ENCODE data around the gene SNX25.
"Not testable (repeated sequence)": the region's sequence is repeated elsewhere in the genome, so short reads cannot be mapped to it uniquely, and the experiment has no call there.

Gene SNX25

DNA sequence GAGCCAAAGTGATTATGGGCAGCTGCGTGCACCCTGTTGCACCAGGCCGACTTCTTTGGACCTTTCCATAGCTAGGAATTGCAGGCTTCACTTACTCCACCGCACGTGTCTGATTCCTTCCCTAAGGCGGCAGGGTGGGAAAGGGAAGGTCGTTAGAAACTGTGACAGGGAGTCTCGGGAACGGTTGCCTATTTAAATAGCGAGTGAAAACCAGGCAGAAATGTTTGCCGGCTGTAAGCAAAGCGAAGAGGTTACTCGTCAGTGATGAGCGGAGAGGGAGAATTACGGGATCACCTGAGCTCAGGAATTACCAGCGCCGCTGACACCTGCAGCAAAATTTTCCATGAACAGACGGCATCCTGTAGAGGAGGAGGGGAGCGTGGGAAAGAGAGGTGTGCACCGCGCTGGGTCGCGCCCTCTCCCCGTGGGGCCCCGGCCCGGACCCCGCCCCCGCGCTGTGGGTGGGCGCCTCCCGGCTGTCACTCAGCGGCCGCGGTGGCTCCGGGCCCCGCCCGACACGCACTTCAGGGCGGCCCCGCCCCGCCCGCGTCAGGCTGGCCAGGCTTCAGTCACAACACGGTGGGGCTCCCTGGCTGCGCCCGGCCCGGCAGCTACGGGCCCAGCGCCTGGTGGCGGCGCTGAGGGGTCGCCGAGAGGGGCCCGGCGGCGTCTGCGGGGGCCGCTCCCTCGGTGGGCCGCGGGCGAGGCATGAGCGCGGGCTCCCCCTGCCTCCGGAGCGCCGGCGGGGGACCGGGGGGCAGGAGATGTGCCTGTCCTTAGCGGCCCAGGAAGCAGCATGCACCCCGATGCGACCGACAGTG, at the start of gene SNX25:
SNX25 (plus strand) TSS at position 568 of the 821 bp plus-strand sequence; CDS start at position 797, 229 bp downstream.
- DNase-seq, result peak; percentile 87

DNA sequence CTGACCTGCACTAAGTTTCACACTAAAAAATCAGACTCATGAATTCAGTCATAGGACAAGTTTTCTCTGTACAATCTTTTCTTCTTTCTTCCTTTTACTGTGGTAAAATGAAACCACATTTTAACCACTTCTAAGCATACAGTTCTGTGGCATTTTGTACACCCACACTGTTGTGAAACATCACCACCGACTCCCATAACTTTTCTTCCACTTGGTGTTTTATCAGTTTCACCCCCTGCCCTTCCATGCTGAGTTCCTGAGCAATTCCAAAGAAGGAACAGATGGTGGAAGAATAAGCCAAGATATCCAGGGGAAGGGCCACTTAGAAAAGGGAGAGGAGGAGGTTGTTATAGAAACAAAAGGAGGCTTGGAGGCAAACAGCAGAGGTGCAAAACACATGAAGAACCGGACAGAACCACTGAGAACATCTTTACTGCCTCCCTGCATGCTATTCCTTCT, 43.8 kb upstream of the SNX25 start:
- peak in 1 of 2 donors; percentile 69 for DNase-seq

DNA sequence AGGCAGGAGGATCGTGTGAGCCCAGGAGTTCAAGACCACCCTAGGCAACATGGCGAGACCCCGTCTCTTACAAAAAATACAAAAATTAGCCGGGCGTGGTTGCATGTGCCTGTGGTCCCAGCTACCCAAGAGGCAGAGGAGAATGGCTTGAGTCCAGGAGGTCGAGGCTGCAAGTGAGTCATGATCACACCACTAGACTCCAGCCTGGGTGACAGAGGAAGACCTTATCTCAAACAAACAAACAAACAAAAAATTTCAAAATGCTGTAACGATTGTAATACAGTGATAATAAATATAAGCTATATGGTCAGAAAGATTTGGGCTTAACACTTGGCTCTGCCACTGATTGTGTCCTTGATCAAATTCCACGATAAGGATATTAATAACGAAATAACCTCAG, 42.2 kb upstream of the SNX25 start:
- DNase-seq, result no peak

DNA sequence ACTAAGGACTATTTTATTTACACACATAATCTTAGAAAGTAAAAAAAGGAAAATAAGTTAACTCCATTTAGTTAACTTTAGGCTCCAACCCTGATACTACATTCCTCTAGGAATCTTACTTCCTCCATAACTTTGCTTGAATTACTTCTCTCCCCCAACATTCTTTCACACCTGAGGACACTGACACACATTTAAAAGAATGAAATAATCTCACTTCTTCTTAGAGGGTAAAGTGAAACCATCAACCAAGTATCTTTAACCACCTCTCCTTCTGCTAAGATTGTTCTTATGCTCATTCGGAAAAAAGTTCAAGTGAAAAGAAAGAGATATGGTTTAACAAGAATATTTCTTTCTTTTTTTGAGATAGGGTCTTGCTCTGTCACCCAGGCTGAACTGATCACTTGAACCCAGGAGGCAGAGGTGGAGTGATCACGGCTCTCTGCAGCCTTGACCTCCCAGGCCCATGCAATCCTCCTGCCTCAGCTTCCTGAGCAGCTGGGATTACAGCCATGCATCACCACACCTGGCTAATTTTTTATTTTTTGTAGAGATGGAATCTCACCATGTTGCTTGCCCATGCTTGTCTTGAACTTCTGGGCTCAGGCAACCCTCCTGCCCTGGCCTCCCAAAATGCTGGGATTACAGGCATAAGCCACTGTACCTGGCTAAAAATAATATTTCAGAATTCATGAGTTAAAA, 37.9 kb upstream of the SNX25 start:
- no peak for DNase-seq

DNA sequence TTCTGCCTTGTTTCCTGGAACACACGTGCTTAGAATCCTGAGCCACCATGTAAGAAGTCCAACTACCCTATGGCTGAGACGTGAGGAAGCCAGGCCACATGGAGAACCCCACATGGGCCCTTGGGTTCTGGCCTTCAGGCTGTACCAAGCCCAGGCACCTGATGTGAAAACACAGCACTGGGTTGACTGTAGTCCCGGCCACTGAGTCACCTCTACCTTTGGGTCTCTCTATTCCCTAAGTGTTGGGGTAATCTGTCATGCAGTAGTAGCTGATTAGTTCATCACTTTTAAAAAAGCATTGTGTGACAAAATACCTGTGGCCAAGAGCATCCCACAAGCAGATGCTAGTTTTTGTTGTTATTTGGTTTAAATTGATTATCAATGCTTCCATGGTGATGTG, 29.9 kb upstream of the SNX25 start:
- DNase-seq, result no peak

DNA sequence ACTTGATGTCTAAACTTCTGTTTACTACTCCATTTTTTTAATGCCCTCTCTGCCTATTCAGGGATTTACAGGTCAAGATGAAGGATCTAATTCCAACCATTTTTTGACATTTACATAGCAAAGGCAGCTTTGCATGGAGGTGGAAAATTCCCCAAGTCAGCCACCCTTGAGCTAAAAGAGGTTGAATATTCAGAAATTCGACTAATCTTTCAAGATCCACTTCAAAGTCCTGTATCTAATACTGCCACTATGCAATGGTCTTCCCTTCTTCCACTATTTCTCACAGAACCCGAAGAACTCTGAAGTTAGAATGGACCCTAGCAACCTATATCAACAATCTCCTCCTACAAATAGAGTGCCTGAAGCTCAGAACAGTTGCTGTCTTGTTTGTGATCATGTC, 27.2 kb upstream of the SNX25 start:
- no peak for DNase-seq

DNA sequence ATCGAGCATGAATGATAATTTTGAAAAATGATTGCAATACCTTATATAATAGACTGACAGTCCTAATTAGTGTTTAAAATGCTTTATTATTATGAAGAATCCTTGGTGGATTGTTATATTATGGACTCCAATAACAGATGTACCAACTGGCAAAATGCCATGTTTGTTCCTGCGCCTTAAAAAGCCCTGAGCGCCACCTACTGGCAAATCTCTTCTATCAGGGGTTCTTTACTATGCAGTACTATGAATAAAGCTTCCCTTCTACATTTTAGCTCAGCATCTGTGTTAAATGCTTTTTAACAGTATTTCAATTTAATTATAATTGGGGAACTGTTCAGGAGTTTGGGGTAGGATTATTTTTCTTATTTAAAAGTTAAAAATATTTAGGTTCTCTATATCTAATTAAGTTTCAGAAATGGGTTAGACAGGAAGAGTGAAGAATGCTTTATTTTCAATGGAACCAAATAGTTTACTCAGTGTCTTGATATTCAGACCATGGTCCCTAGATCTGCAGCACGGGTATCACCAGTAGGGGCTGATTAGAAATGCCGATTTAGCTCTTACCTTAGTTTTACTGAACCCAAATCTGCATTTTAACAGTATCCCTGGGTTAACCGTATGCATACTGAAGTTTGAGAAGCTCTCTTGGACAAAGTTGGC, 25.6 kb upstream of the SNX25 start:
- peak; percentile 77 to 83 for DNase-seq

DNA sequence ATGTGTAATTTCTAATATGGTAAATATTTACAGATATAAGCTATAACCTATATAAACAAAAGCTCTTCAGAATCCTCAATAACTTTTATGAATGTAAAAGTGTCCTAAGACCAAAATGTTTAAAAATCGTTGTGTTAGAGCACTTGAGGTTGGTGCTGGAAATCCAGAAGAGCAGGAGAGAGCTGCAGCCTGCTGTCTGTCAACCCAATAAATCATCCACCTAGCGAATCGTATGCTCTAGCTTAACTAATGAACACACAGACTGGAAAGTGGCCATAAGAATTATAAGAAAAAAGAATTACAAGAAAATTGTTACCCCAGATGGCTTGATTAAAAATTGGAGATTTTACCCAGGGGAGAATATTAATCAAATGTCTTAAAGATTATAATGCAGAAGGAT, 22.6 kb upstream of the SNX25 start:
- no peak for DNase-seq

DNA sequence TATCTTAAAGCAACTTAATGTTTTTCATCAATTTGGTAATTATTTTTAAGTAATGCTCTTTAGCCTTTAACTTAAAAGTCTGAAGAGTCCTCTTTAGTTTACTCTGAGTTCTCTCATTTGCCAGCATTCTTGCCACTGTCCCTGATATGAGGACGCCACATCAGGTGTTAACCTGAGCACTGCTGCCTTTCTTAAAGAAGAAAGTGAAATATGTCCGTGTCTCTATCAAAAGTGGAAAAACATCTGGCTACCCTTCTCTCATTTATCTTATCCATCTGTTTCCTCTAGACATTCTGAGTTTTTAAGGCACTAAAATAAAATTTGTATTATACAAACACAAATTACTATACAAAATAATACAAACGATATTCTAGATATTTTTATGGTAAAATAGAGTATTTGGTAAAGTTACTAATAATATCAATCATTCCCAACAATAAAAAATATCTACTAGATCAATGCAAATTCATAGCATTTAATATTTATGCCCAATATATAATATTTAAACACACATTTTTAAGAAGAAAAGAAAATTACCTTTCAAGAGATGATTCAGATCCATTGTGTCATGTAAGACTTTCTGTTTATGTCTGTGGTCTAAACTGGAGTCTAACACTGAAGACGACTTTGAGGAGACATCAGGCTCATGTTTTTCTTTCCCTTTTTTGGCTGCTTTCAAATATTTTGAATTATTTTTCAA, 19.6 kb upstream of the SNX25 start:
- no peak for DNase-seq

DNA sequence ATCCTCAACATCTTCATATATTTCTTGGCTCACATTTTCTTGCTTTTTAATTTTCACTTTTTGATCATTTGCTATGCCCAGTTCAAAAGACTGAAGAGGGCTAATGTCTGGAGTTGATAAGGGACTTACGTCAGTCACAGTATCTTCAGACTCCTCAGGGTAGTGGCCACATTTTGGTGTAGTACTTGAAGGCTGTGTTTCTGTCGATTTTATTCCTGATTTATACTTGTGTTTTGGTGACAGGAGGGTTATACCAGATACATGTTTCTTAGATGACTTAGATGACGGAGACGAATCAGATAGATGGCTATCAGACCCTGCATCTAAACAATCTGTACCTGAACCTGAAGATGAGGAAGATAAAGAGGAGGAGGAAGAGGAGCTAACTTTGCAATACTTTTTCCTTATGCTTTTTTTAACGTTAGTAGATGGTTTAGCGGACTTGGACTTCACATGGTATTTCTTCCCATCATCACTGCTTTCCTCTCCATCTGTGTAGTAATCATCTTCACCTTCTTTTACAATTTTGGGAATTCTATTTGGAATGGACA, 19.0 kb upstream of the SNX25 start:
- no peak for DNase-seq

DNA sequence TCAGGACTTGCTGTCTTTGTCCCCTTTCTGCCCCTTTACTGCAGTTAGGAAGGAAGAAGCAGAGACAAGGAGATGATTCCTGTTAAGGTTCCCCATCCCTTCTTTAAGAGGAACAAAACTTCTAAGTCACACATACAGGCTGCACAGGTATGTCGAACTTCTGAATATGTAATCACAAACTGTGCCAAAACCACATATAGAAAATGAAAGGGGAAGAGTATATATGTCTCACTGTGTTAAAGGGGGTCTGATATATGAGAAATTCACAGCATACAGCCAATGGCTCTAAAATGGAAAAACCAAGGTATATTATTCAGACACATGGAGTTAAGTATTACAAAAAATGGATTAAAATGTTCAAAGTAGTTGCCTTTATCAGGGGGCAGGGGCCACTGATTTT, 17.3 kb upstream of the SNX25 start:
- no peak for DNase-seq

DNA sequence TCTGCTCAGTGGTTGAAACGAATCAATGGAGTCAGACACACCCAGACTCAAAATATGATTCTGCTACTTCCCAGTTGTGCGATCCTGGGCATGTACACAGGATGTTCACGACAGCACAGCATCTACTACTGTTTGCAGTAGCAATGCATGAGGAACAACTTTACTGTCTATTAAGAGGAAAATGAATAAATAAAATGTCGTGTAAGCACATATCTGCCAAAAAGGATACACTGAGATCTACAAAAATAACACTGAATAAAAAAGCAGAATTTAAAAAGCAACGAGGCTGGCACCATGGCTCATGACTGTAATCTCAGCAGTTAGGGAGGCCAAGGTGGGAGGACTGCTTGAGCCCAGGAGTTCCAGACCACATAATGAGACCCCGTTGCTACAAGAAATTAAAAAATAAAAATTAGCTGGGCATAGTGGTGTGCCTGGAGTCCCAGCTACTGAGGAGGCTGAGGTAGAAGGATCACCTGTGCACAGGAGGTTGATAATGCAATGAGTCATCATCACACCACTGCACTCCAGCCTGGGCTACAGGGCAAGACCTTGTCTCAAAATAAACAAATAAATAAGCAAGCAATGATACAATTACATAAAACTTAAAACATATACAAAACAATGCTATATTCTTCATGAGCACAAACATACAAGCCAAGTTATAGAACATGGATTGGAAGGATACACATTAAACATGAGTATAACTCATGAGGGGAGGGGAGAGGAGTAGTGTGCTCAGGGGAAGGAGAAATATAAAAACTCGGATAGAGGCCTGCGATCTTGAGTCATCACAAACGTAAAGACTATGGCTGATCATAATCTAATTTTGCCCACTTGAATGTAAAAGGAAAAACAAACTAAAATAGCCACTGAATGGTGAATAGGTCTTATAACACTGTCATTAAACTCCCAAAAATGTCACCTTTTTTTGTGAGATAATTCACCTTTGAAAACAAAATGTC, 14.2 kb upstream of the SNX25 start:
- no peak for DNase-seq

DNA sequence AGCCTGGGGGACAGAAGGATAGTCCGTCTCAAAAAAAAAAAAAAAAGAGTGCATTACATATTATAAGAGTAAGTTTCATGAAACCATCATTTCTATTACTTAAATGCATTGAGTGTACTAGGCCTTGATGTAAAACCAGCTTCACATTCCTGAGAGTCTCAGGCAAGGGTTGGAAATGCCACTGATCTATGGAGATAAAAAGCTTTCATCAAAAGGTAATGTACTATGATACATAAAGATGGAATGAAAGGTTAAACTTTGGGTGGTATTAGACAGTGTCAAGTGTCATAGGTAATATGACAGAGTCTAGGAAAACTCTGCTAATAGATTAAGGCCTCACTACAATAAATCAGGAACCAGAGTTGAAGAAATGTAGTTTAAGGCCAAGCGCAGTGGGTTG, 13.0 kb upstream of the SNX25 start:
- DNase-seq, result no peak

DNA sequence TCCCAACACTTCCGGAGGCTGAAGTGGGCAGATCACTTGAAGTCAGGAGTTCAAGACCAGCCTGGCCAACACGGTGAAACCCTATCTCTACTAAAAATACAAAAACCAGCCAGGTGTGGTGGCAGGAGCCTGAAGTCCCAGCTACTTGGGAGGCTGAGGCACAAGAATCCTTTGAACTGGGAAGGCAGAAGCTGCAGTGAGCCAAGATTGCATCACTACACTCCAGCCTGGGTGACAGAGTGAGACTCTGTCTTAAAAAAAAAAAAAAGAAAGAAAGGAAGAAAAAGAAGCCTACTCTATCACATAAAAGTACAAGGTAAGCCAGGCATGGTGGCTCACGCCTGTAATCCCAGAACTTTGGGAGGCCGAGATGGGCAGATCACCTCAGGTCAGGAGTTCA, 11.2 kb upstream of the SNX25 start:
- DNase-seq, result not testable (repeated sequence)

DNA sequence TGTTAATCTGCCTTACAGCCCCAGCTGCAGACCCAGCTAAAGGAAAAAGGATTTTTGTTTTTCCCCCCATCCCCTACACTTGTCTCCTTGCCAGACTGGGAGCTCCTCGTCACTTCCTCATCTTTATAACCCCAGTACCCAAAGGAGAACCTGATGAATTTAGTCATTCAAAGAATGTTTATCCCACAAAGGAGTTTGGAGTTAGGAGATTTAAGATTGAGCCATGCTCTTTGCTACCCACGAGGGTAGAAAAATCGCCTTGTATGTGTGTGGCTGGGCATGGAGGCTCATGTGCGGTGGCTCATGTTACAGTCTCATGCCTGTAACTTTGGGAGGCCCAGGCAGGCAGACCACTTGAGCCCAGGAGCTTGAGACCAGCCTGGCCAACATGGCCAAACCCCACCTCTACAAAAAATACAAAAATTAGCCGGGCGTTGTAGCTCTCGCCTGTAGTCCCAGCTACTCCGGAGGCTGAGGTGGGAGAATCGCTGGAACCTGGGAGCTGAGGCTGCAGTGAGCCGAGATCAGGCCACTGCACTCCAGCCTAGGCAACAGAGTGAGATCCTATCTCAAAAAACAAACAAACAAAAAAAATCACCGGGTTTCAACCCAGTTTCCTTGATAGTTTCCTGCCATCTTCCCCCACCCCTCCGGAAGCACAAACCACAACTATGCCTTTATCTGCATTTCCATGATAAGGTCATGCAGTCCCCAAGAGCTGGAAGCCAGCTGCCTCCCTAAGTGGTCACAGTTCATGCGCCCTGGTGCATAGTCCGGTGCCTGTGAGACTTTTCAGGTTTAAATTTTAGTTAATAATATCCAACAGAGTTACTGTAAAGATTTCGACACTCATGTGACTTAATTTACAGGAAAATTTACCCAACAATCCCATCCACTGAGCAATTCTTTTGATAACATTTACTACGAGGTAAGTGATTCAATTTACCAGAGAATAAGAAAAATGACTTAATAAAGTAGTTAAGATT, 7.1 kb upstream of the SNX25 start:
- DNase-seq, result peak in 1 of 2 donors; percentile 77

DNA sequence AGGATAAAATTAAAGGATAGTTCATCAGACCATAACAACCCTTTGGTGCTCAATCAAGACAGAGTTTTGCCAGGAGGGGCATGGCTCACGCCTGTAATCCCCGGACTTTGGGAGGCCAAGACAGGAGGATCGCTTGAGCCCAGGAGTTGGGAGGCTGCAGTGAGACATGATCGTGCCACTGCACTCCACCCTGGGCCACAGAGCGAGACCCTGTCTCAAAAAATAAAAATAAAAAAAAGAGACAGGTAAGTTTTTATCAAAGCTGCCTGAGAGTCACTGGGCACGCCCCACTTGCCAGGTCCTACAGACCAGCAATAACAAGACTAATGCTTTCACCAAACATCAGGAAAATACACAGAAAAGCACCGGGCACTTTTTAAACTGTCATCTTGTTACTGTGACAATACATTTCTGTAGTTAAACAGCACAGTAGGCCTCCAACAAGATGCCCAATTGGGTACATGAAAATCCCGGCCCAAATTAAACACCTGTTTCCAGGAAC, 6.4 kb upstream of the SNX25 start:
- no peak for DNase-seq

DNA sequence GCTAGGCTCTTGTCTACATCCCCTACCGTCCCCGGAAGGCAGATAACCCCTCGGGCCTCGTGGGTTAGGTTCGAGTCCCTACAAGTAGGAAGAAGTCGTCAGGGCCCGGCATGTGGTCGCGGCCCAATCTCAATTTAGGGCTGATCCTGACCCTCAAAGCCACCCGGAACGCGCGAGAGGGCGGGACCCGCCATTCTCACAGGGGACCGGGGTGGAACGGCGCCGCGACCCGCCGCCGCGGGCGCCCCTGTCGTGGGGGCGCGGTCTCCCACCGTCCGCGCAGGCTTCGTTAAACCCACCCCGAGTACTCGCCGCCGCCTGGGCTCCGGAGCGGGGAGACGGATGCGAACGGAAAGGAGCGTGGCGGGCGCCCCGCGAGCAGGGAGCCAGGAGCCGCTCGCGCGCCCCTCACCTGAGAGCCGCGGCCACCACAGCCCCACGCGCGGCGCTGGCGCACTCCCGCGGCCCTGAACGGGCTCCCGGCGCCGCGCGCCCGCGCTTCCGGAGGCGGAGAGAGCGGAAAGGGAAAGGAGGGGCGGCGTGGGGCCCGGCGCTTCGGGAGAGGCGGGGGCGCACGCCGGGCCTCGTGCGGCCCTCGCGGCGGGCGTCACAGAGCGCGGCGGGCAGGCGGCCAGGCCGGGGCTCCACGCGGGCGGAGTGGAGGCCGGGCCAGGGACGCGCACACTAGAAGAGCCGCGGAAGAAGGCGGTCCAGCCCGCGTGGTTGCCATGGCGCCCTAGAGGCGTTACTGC, 5.7 kb upstream of the SNX25 start, which contains the start of gene CFAP97:
CFAP97 (minus strand) TSS at position 515 of the 752 bp plus-strand sequence. CDS start 12,804 bp downstream, outside the sequence.
- peak; percentile 87 to 88 for DNase-seq

DNA sequence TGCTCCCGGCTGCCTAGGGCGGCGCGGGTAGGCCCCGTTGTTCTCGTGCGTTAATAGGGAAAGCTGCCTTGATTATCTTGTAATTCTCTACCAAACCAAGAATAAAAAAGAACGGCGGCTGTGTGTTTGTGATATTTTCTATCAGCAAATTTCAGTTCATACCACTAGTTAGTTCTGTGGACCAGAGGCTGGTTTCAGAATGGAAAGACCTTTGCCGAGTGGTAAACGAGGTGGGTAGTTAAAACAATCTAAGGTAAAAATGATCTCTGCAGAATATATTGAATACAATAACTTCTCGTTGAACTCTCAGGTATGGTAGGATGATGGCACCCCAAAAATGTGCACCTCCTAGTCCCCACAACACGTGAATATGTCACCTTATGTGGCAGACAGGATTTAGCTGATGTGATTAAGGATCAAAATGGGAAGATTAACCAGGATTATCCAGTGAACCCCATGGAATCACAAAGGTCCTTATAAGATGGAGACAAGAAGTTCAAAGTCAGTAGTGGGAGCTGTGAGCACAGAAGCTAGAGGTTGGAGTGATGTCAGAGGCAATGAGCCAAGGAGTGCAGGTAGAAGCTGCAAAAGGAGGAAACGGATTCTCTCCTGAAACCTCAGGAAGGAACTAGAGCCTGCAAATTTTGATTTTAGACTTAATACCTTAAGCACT, 5.0 kb upstream of the SNX25 start:
- no peak for DNase-seq

All from CD4-positive, alpha-beta T cell treated with Interleukin-4 for 1 hour (primary cell).